Activated CD4-positive, alpha-beta T cell treated with anti-CD3 and anti-CD28 coated beads for 4 hours (primary cell): ENCODE results near the gene AUTS2.

Experiments
- DNase-seq, 2 donors: peaks; one replicate each; pipeline ENCODE4 v3.0.0-alpha.2; 2020

The AUTS2 gene

GRCh38 chr7:70047891-70048448 lies 449.7 kb downstream of the AUTS2 start:
- no peak for DNase-seq

GRCh38 chr7:70051726-70052125 lies 453.5 kb downstream of the AUTS2 start:
- DNase-seq = no peak

GRCh38 chr7:70052691-70053090 lies 454.4 kb downstream of the AUTS2 start:
- DNase-seq = no peak

GRCh38 chr7:70053421-70053820 lies 455.1 kb downstream of the AUTS2 start:
- DNase-seq = no peak

GRCh38 chr7:70053989-70054388 lies 455.7 kb downstream of the AUTS2 start:
- no peak for DNase-seq

GRCh38 chr7:70056363-70056762 lies 458.1 kb downstream of the AUTS2 start:
- no peak for DNase-seq

- DNase-seq = no peak
These were observed 462.2 kb downstream of the AUTS2 start for GRCh38 chr7:70060298-70061068.

GRCh38 chr7:70063371-70063770 lies 465.1 kb downstream of the AUTS2 start:
- DNase-seq = no peak

- DNase-seq = no peak
These were observed 465.7 kb downstream of the AUTS2 start for GRCh38 chr7:70063927-70064326.

- no peak for DNase-seq
These were observed 468.6 kb downstream of the AUTS2 start for GRCh38 chr7:70066844-70067243.

GRCh38 chr7:70068531-70068930 lies 470.3 kb downstream of the AUTS2 start:
- DNase-seq = no peak

GRCh38 chr7:70069977-70070376 lies 471.7 kb downstream of the AUTS2 start:
- no peak for DNase-seq

- DNase-seq = no peak
These were observed 473.5 kb downstream of the AUTS2 start for GRCh38 chr7:70071766-70072165.

GRCh38 chr7:70072220-70072619 lies 473.9 kb downstream of the AUTS2 start:
- DNase-seq = no peak

GRCh38 chr7:70076325-70076724 lies 478.1 kb downstream of the AUTS2 start:
- DNase-seq = no peak

- DNase-seq = no peak
These were observed 483.9 kb downstream of the AUTS2 start for GRCh38 chr7:70082099-70082611.

- no peak for DNase-seq
These were observed 493.1 kb downstream of the AUTS2 start for GRCh38 chr7:70091362-70091761.

GRCh38 chr7:70092314-70093204 lies 494.3 kb downstream of the AUTS2 start:
- no peak for DNase-seq

- DNase-seq = no peak
These were observed 495.1 kb downstream of the AUTS2 start for GRCh38 chr7:70093205-70093904.

- DNase-seq = no peak
These were observed 496.6 kb downstream of the AUTS2 start for GRCh38 chr7:70094831-70095230.

- no peak for DNase-seq
These were observed 499.4 kb downstream of the AUTS2 start for GRCh38 chr7:70097645-70098044.

- DNase-seq = no peak
These were observed 499.9 kb downstream of the AUTS2 start for GRCh38 chr7:70098133-70098561.
